Fibroblast of the conjunctiva (primary cell): ENCODE measurements around the gene STON2.

Source experiments
- DNase-seq: peaks from one replicate; pipeline ENCODE4 v3.0.0-alpha.2; 2010; ENCODE audit warnings: low read depth

STON2 gene

GRCh38 chr14:81418057-81418790, 18.1 kb upstream of the STON2 start:
- DNase-seq = no peak

- no peak for DNase-seq
These were observed 16.9 kb upstream of the STON2 start for GRCh38 chr14:81416981-81417380.

GRCh38 chr14:81416194-81416952, 16.2 kb upstream of the STON2 start:
- no peak for DNase-seq

- DNase-seq = no peak
These were observed 15.7 kb upstream of the STON2 start for GRCh38 chr14:81415781-81416180.

GRCh38 chr14:81414123-81414522, 14.0 kb upstream of the STON2 start:
- no peak for DNase-seq

- no peak for DNase-seq
These were observed 12.7 kb upstream of the STON2 start for GRCh38 chr14:81412779-81413178.

GRCh38 chr14:81408595-81408994, 8.5 kb upstream of the STON2 start:
- DNase-seq = no peak

GRCh38 chr14:81406863-81407262, 6.7 kb upstream of the STON2 start:
- DNase-seq = peak; percentile 61

GRCh38 chr14:81402123-81402495, 2.0 kb upstream of the STON2 start:
- no peak for DNase-seq

- DNase-seq = peak; percentile 92
These were observed 1.4 kb upstream of the STON2 start for GRCh38 chr14:81401420-81402122.

GRCh38 chr14:81400852-81401251, 728 bp upstream of the STON2 start:
- DNase-seq = peak; percentile 99

- no peak for DNase-seq
These were observed 1.8 kb downstream of the STON2 start for GRCh38 chr14:81398196-81398891.

- DNase-seq = no peak
These were observed 4.0 kb downstream of the STON2 start for GRCh38 chr14:81396113-81396512.

- DNase-seq = no peak
These were observed 5.4 kb downstream of the STON2 start for GRCh38 chr14:81394739-81395138.

- no peak for DNase-seq
These were observed 7.0 kb downstream of the STON2 start for GRCh38 chr14:81392976-81393643.

- DNase-seq = no peak
These were observed 8.1 kb downstream of the STON2 start for GRCh38 chr14:81392052-81392451.

- no peak for DNase-seq
These were observed 9.4 kb downstream of the STON2 start for GRCh38 chr14:81390696-81391095.

GRCh38 chr14:81388336-81388735, 11.8 kb downstream of the STON2 start:
- no peak for DNase-seq

- DNase-seq = no peak
These were observed 13.8 kb downstream of the STON2 start for GRCh38 chr14:81386290-81386745.

GRCh38 chr14:81385886-81386285, 14.2 kb downstream of the STON2 start:
- DNase-seq = no peak

GRCh38 chr14:81385419-81385818, 14.7 kb downstream of the STON2 start:
- no peak for DNase-seq

- no peak for DNase-seq
These were observed 15.2 kb downstream of the STON2 start for GRCh38 chr14:81384900-81385299.
